GM19193 (cell line): ENCODE data around the gene THNSL1.

Experiments
- POLR2A ChIP-seq: IDR thresholded peaks from 4 replicates; pipeline ENCODE4 v1.6.1; 2011; ENCODE audit not compliant: insufficient read depth, insufficient read length; ENCODE audit errors: extremely low read depth

Gene THNSL1

GRCh38 chr10:25016376-25017153 lies at the start of gene THNSL1:
Gene THNSL1, plus strand, starts transcription at chr10:25016612. Its CDS starts 6,612 bp downstream, at chr10:25023224.
- TF ChIP-seq POLR2A = peak; percentile 86

DNA sequence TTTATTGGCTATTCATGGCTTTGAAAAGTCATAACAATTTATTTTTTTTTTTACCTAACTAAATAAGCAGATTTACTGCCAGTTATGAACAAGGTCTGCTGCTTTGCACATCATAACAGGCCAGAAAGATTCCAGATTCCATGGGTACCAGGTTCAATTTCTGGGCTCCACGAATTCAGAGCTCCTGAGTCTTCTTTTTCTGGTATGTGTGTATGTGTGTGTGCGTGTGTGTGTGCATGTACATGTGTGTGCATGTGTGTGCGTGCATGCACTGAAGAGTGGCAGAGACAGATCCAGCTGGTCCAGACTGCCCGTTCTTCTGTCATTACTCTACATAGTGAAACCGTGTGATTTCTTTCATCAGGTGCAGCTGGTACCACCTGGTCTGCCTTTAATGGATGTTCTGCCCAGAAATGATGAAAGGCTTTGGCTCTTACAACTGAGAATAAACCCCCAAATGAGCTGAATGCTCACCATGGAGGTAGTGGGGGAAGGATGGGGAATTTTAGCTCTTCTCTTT lies 49.4 kb upstream of the THNSL1 start:
- TF ChIP-seq POLR2A = no peak

DNA sequence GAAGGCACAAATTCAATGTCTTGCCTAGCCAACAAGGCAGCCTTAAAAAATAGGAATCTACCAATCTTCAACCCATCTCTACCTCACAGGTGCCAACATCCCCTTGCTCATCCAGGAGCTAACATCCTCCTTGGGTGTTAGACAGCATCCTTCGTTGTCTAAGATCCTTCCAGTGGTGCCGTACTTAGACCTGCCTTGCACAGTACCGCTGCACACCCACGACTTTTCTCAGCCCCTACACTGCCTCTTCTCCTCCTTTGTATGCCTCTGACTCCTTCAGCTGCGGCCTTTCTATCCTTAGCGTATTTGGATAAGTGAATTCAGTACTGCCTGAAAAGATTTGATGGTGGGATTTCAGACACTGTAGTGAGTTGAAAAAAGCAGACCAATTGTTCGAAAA lies 48.1 kb upstream of the THNSL1 start:
- no peak for TF ChIP-seq POLR2A

- no peak for TF ChIP-seq POLR2A
Observed at GRCh38 chr10:24969841-24970281, 46.6 kb upstream of the THNSL1 start.

DNA sequence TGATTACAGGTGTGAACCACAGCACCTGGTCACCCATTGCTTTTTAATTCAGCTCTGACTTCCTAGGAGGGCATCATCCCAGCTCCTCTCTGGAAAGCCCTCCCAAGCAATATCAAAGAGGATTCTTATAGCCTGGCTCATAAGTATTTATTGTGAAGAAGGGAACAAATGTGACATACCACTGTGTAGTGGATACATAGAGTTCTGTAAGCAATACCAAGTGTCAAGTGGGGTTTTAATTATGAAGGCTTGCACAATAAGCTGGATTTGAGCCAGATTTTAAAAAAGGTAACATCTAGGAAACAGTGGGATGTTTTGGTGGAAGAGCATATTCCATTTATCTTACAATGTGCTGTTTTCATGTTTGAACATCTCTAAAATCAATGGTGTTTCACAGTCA lies 45.0 kb upstream of the THNSL1 start:
- TF ChIP-seq POLR2A = no peak

DNA sequence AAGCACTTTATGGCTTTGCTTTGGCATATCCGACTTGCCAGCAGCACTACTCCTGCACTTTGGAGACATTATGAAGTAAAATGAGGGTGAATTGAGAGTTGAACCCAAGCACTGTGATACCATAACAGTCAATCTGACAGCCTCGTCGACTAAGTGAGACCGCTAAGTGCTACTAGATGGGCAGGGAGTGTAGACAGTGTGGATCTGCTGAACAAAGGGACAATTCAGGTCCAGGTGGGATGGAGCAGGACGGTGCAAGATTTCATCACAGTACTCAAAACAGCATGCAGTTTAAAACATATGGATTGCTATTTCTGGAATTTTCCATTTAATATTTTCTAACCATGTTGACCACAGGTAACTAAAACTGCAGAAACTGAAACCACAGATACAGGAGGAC lies 43.2 kb upstream of the THNSL1 start:
- TF ChIP-seq POLR2A = no peak

DNA sequence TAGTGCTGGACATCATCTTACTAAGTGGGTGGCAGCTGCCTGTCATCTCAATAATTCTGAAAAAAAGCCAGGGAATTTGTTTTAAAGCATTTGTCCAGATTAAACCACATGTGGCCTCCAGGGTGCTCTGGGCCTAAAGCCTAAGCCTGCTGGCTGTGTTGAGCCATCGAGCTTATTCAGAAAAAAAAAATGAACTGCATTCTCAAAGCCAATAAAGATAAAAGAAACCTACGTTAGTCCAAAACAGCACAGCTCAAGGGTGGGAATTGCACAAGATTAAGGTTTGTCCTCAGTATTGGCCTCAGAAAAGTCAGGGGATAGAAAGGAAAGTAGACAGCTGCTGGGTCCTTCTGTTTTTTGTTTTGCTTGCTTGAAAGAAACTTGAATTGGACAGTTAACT lies 41.4 kb upstream of the THNSL1 start:
- no peak for TF ChIP-seq POLR2A

DNA sequence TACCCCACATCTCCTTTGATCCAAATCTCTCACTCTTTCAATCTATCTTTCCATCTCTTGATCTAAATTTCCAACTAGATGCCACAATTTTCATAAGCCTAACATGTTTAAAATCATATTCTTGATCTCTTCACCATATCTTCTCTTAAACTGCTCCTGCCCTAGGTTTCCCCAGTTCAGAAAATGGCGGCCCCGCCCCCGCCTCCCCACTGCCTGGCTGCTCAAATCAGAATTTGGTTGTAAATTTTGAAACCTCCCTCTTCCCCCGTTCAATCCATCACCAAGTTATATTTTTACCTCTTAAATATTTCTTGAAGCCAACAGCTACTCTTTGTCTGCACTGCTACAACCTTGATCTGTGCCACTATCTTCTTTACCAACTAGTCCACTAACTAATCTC lies 36.7 kb upstream of the THNSL1 start:
- no peak for TF ChIP-seq POLR2A

DNA sequence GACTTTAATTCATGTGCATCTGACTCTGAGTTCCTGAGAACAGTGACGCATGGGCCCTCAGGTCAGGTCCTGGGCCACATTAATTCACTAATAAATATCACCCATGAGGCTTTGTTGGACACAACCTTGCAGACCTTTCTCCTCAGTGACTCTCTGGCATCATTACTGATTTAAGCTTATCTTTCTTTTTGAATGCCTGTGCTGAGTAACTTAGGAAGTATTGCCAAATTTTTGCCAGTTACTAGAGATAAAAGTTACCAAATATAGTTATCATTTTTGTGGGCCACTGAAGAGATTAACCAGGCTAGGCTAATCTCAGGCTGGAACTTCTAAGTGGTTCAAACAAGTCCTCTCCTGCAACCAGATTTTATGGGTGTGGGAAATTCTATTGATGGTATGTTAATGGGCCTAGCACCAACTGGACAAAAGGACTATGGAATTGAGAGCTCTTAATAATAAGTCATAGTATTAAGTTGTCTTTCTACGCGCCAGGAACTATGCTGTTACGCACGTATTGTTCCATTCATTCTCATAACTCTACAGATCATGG lies 35.2 kb upstream of the THNSL1 start:
- TF ChIP-seq POLR2A = no peak

DNA sequence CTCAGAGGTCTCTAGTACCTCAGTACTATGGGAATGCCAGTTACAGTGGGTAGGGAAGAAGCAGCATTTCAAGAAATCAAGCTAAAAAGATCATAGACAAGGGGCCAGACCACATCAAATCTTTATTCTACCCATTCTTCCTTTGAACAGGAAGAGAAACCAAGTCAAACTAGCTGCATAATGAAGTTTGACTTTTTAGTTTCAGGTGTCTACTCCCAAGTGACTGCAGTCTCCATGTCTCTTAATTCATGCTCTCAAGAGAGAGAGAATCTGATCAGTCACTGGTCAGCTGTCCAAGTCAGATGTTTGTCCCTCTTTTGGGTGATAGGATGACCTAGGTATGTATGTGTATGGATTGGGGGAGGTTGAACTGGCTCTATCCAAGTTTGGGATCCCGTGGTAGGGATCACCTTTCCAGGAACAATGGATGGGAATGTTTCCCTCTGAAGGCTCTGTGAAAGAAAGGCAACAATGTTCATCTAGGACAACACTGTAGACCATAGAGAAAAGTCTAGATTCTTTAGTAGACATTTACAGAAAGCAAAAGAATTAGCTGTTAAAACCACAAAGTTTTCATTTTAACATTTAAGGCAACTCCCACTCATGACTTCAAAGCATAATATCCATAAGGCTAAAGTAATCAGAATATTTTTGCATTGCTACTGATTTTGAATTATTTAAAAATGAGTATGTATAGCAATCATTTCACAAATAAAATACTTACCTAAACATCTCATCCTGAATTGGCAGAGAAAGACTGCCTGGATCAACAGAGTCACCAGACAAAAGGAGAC lies 33.9 kb upstream of the THNSL1 start:
- TF ChIP-seq POLR2A = no peak

GRCh38 chr10:24983130-24983529 lies 33.3 kb upstream of the THNSL1 start:
- TF ChIP-seq POLR2A = no peak

DNA sequence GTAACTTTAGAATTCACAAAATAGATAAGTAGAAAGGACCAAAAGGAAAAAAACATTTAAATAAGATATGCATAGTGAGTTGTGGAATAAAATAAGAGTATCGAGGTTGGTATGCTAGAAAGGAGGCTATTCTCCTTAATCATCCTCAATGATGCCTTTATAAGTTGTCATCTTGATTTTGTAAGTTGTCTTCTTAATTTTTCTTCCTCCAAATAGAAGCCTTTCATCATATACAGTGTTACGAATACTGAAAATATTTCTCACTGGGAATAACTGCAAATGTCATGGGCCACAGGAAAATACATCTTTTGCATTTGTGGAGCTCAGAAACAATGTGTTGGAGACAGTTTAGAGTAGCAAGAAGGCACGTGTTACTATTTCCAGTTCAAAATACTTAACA lies 32.5 kb upstream of the THNSL1 start:
- TF ChIP-seq POLR2A = no peak

DNA sequence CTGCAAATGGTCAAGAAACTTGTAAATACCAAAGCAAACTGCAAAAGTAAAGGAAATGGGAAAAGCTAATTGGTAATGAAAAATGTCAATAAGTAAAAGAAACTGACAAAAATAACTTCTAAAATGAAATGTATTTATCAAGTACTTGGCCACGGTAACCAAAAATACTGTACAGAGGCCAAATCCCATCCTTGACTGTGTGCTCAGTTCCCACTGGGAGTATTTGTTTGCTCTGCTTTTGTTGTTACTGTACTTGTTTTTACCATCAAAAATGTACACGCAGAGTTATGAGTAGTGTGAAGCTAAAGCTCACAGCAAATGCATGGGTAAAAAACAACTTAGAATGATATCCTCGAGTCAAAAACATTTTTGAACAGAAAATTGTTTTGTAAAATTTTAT lies 31.5 kb upstream of the THNSL1 start:
- TF ChIP-seq POLR2A = no peak

GRCh38 chr10:24988831-24989640 lies 27.4 kb upstream of the THNSL1 start:
- no peak for TF ChIP-seq POLR2A

DNA sequence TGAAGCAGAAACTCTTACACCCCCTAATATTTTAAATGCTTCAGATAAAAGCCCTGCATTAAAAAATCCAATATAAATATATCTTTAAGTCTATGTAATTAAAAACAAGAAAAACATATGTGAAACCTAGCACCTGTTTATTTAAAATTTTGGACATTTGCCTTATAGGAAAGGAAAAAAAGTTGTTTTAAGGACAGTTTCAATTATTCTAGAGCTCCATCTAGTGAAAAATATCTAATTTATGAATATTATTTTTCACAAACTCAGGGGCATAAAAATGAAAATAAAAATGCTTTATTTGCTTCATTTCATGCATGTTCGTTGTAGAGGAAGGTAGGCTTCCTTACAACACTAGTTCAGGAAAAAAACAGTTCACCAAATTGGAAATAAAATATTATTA lies 26.5 kb upstream of the THNSL1 start:
- TF ChIP-seq POLR2A = no peak

DNA sequence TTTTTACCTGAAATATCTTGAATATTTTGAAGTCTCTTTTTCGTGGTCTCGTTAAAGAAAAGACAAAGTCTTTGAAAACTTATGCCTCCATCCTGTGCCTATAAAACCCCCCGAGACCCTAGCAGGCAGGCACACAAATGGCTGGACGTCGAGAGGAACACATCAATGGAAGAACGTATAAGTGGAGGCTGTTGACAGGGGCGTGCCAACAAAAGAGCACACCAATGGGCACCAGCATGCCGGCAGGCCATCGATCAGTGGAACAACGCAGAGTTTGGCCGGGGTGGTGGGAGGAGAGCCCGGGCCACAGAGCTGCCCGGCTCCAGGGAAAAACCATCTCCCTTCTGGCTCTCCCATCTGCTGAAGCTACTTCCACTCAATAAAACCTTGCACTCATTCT lies 25.1 kb upstream of the THNSL1 start:
- no peak for TF ChIP-seq POLR2A
